HepG2 (cell line): ENCODE results near the gene ARHGDIA. TPM values are rescaled to one million over a fixed set of nuclear protein-coding genes. Genes with fewer than 3 reads are reported as not detected.

ENCODE experiments used
- ELF3 ChIP-seq: IDR thresholded peaks from 2 replicates; pipeline ENCODE4 v1.6.1; 2016; ENCODE audit warnings: missing genetic modification reagents, missing compliant biosample characterization
- HES4 ChIP-seq: sonication (generic); formaldehyde crosslinking; IDR thresholded peaks from 2 replicates; pipeline ENCODE4 v1.9.0; 2021; ENCODE audit warnings: mild to moderate bottlenecking, missing genetic modification reagents, borderline replicate concordance
- POLR2G ChIP-seq: fragments of 200-400 bp; formaldehyde crosslinking; IDR thresholded peaks from 2 replicates; pipeline ENCODE4 v1.6.1; 2018; ENCODE audit warnings: mild to moderate bottlenecking, low read depth, low read length, moderate library complexity
- RBM39 ChIP-seq: fragments of 200-400 bp; formaldehyde crosslinking; IDR thresholded peaks from one replicate; pipeline ENCODE4 v1.6.1; 2018; ENCODE audit warnings: antibody characterized with exemption, mild to moderate bottlenecking, low read depth, low read length; ENCODE audit not compliant: poor library complexity, severe bottlenecking
- RFX5 ChIP-seq: IDR thresholded peaks from 2 replicates; pipeline ENCODE4 v1.6.1; 2011; ENCODE audit warnings: low read depth, low read length, improper control_type of control experiment
- RORA ChIP-seq: sonication (generic); formaldehyde crosslinking; IDR thresholded peaks from 2 replicates; pipeline ENCODE4 v1.5.0; 2020; ENCODE audit warnings: mild to moderate bottlenecking, missing genetic modification reagents, moderate library complexity
- SRSF9 ChIP-seq: fragments of 200-400 bp; formaldehyde crosslinking; IDR thresholded peaks from 2 replicates; pipeline ENCODE4 v1.6.1; 2018; ENCODE audit warnings: borderline replicate concordance, mild to moderate bottlenecking, low read depth, low read length; ENCODE audit not compliant: insufficient read depth, poor library complexity, severe bottlenecking
- YEATS2 ChIP-seq: sonication (generic); formaldehyde crosslinking; IDR thresholded peaks from 2 replicates; pipeline ENCODE4 v1.4.0; 2020; ENCODE audit warnings: missing genetic modification reagents, borderline replicate concordance
- ZBTB38 ChIP-seq: sonication (generic); formaldehyde crosslinking; IDR thresholded peaks from 2 replicates; pipeline ENCODE4 v1.5.1; 2020; ENCODE audit warnings: mild to moderate bottlenecking, missing genetic modification reagents
- ZKSCAN5 ChIP-seq: sonication (generic); formaldehyde crosslinking; IDR thresholded peaks from 2 replicates; pipeline ENCODE4 v1.5.1; 2020; ENCODE audit warnings: mild to moderate bottlenecking, missing genetic modification reagents
- ZMYM4 ChIP-seq: sonication (generic); formaldehyde crosslinking; IDR thresholded peaks from 2 replicates; pipeline ENCODE4 v1.8.1; 2023; ENCODE audit warnings: mild to moderate bottlenecking, missing genetic modification reagents
- ZNF251 ChIP-seq: sonication (generic); formaldehyde crosslinking; IDR thresholded peaks from 2 replicates; pipeline ENCODE4 v1.9.0; 2021; ENCODE audit warnings: mild to moderate bottlenecking, missing genetic modification reagents
- ZNF33B ChIP-seq: sonication (generic); formaldehyde crosslinking; IDR thresholded peaks from 2 replicates; pipeline ENCODE4 v1.5.1; 2020; ENCODE audit warnings: mild to moderate bottlenecking, missing genetic modification reagents
- ZNF382 ChIP-seq: sonication (generic); formaldehyde crosslinking; IDR thresholded peaks from 2 replicates; pipeline ENCODE4 v1.5.0; 2020; ENCODE audit warnings: missing genetic modification reagents, mild to moderate bottlenecking, borderline replicate concordance
- ZNF430 ChIP-seq: sonication (generic); formaldehyde crosslinking; IDR thresholded peaks from 2 replicates; pipeline ENCODE4 v1.9.0; 2021; ENCODE audit warnings: mild to moderate bottlenecking, missing genetic modification reagents
- ZNF550 ChIP-seq: sonication (generic); formaldehyde crosslinking; IDR thresholded peaks from 2 replicates; pipeline ENCODE4 v1.4.0; 2020; ENCODE audit warnings: mild to moderate bottlenecking, missing genetic modification reagents, borderline replicate concordance
- ZNF598 ChIP-seq: sonication (generic); formaldehyde crosslinking; IDR thresholded peaks from 2 replicates; pipeline ENCODE4 v1.5.1; 2020; ENCODE audit warnings: mild to moderate bottlenecking, missing genetic modification reagents, borderline replicate concordance
- ZNF83 ChIP-seq: sonication (generic); formaldehyde crosslinking; IDR thresholded peaks from 2 replicates; pipeline ENCODE4 v1.4.0; 2020; ENCODE audit warnings: missing genetic modification reagents, mild to moderate bottlenecking, borderline replicate concordance
- polyA plus RNA-seq, 8 experiments: library from polyadenylated mRNA; depleted of rRNA in 3 of 8; stranded (reverse) in 7 of 8; unstranded in 1 of 8; fragments of >200 nt; fragmentation: Illumina TruSeq in 4 of 8; extraction: Trizol in 4 of 8; gene quantifications; 2 replicates each; pipeline versions ENCODE4 v1.2.1 to v1.2.3, GENCODE V29; 2011 to 2016; ENCODE audit warnings: low read depth in 4 of 8, missing spikeins in 1 of 8, mixed read lengths in 1 of 8; ENCODE audit not compliant: insufficient read depth in 1 of 8
- total RNA-seq, 5 experiments: library from RNA; depleted of rRNA; stranded (reverse); fragments of >200 nt; fragmentation: Illumina TruSeq; extraction: Trizol; gene quantifications; 2 replicates each; pipeline ENCODE4 v1.2.3, GENCODE V29; 2016; ENCODE audit warnings: low read depth in 1 of 5
- TF ChIP-seq, protein P1 (sequence below): IDR thresholded peaks from 2 replicates; pipeline ENCODE4 v1.6.1; 2016; ENCODE audit warnings: missing biosample characterization, missing genetic modification reagents, low read depth
- TF ChIP-seq, protein P2 (sequence below): IDR thresholded peaks from 2 replicates; pipeline ENCODE4 v1.6.1; 2016; ENCODE audit warnings: missing compliant biosample characterization, missing genetic modification reagents, borderline replicate concordance
- TF ChIP-seq, protein P3 (sequence below): sonication (generic); formaldehyde crosslinking; IDR thresholded peaks from 2 replicates; pipeline ENCODE4 v1.4.0; 2020; ENCODE audit warnings: missing genetic modification reagents, mild to moderate bottlenecking, borderline replicate concordance
- TF ChIP-seq, protein P4 (sequence below): sonication (generic); formaldehyde crosslinking; IDR thresholded peaks from 2 replicates; pipeline ENCODE4 v1.9.0; 2021; ENCODE audit warnings: missing genetic modification reagents, mild to moderate bottlenecking, borderline replicate concordance

Gene ARHGDIA
- total and polyA plus RNA-seq, 2 of the 13 experiments (the other 11 are each of a cell fraction or from before 2014, with no cell fraction given) = 40.0 to 64.0 TPM

DNA sequence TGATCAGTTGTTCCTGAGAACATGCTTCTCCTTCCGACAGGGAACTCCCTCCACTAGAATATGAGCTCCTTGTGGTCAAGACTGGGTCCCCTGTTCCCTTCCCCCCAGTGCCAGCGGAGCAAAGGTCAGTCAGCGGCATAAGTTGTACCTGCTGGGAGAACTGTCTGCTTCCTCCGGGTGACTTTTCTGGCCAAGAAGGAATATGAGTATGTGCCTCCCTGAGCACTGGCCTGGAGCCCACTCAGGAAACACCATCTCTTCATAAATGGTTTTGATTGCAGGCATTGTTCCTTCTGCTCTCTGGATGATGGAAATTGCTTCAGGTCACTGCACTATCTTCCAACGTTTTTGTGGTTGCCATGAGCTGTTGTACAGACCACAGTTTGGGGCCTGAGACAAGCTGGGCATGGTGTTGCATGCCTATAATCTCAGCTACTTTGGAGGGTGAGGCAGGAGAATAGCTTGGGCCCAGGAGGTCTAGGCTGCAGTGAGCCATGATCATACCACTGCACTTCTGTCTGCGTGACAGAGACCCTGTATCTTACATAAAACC, 7.9 kb downstream of the ARHGDIA start (continued):
- no peak for TF ChIP-seq ZNF598 (CRISPR knock-in tag)
- TF ChIP-seq HES4 = 0 out of 2 replicates have a peak, but pooled peaks have one; percentile 36
- no peak for TF ChIP-seq ZKSCAN5 (CRISPR knock-in tag)
- TF ChIP-seq ZNF382 = no peak
- peak; percentile 73; the same call in 1 of the 2 replicates for TF ChIP-seq ZBTB38
- TF ChIP-seq ZMYM4 (CRISPR knock-in tag) = no peak
- TF ChIP-seq, protein P1, sequence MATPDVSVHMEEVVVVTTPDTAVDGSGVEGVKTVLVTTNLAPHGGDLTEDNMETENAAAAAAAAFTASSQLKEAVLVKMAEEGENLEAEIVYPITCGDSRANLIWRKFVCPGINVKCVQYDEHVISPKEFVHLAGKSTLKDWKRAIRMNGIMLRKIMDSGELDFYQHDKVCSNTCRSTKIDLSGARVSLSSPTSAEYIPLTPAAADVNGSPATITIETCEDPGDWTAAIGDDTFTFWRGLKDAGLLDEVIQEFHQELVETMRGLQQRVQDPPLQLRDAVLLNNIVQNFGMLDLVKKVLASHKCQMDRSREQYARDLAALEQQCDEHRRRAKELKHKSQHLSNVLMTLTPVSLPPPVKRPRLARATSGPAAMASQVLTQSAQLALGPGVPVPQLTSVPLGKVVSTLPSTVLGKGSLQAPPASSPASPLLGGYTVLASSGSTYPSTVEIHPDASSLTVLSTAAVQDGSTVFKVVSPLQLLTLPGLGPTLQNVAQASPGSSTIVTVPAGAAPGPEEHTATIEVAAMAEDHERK (CRISPR knock-in tag) = no peak
- TF ChIP-seq POLR2G = peak; percentile 39
- no peak for TF ChIP-seq RBM39
- no peak for TF ChIP-seq ZNF33B
- TF ChIP-seq, protein P2, sequence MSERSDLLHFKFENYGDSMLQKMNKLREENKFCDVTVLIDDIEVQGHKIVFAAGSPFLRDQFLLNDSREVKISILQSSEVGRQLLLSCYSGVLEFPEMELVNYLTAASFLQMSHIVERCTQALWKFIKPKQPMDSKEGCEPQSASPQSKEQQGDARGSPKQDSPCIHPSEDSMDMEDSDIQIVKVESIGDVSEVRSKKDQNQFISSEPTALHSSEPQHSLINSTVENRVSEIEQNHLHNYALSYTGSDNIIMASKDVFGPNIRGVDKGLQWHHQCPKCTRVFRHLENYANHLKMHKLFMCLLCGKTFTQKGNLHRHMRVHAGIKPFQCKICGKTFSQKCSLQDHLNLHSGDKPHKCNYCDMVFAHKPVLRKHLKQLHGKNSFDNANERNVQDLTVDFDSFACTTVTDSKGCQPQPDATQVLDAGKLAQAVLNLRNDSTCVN (CRISPR knock-in tag) = no peak
- TF ChIP-seq YEATS2 (CRISPR knock-in tag) = no peak
- TF ChIP-seq ZNF83 (CRISPR knock-in tag) = no peak
- no peak for TF ChIP-seq ELF3 (CRISPR knock-in tag)
- TF ChIP-seq, protein P3, sequence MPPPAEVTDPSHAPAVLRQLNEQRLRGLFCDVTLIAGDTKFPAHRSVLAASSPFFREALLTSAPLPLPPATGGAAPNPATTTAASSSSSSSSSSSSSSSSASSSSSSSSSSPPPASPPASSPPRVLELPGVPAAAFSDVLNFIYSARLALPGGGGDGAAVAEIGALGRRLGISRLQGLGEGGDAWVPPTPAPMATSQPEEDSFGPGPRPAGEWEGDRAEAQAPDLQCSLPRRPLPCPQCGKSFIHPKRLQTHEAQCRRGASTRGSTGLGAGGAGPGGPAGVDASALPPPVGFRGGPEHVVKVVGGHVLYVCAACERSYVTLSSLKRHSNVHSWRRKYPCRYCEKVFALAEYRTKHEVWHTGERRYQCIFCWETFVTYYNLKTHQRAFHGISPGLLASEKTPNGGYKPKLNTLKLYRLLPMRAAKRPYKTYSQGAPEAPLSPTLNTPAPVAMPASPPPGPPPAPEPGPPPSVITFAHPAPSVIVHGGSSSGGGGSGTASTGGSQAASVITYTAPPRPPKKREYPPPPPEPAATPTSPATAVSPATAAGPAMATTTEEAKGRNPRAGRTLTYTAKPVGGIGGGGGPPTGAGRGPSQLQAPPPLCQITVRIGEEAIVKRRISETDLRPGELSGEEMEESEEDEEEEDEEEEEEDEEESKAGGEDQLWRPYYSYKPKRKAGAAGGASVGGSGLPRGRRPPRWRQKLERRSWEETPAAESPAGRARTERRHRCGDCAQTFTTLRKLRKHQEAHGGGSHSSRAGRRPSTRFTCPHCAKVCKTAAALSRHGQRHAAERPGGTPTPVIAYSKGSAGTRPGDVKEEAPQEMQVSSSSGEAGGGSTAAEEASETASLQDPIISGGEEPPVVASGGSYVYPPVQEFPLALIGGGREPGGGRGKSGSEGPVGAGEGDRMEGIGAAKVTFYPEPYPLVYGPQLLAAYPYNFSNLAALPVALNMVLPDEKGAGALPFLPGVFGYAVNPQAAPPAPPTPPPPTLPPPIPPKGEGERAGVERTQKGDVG (CRISPR knock-in tag) = 0 out of 2 replicates have a peak, but pooled peaks have one; percentile 86
- TF ChIP-seq ZNF430 = 0 out of 2 replicates have a peak, but pooled peaks have one; percentile 43
- no peak for TF ChIP-seq RFX5
- TF ChIP-seq ZNF550 = no peak
- TF ChIP-seq ZNF251 (CRISPR knock-in tag) = 0 out of 2 replicates have a peak, but pooled peaks have one; percentile 72
- TF ChIP-seq RORA (CRISPR knock-in tag) = no peak
- TF ChIP-seq, protein P4, sequence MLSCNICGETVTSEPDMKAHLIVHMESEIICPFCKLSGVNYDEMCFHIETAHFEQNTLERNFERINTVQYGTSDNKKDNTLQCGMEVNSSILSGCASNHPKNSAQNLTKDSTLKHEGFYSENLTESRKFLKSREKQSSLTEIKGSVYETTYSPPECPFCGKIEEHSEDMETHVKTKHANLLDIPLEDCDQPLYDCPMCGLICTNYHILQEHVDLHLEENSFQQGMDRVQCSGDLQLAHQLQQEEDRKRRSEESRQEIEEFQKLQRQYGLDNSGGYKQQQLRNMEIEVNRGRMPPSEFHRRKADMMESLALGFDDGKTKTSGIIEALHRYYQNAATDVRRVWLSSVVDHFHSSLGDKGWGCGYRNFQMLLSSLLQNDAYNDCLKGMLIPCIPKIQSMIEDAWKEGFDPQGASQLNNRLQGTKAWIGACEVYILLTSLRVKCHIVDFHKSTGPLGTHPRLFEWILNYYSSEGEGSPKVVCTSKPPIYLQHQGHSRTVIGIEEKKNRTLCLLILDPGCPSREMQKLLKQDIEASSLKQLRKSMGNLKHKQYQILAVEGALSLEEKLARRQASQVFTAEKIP (CRISPR knock-in tag) = no peak
- TF ChIP-seq SRSF9 = no peak
